ENCODE data around the gene SPACA9. TPM values are rescaled to one million over a fixed set of nuclear protein-coding genes. Genes with fewer than 3 reads are reported as not detected.

Gene SPACA9
- total and polyA plus RNA-seq, 10 donors = 1.1 to 5.6 (median 2.5) TPM

DNA sequence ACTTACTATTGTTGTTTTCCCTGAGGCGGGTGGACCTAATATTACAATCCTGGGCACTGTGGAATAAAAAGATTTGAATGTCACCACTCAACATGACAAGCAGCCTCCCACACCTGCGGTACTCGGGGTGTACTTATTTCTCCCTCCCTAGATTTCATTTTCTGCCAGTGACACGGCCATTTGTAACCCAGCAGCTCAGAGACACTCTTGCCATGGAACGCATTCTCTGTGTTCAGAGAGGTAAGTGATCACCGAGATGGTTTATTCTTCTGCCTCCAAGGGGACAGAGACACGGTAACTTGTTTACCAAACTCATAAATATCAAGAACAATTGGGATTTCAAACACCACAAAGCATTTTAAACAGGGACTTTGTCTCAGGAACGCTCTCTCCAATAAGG lies 11.8 kb upstream of the SPACA9 start:
- DNase-seq = no peak
- H3K4me1 ChIP-seq = no peaks in the 10 kb centered on the region
- H3K4me3 ChIP-seq = no peak overlapping the region
- 86 to 92% (median 89%) methylated on average over 8 of the region's 8 CpGs for WGBS, 5 donors
- no peak overlapping the region for H3K27ac ChIP-seq
- intact Hi-C loops (cut with DNase I; ENCODE audit: low total_unique reads) = no loop called here
- no peaks in the 10 kb centered on the region for H3K27me3 ChIP-seq (replicated peaks in 1 of 7)
- no peaks in the 10 kb centered on the region for H3K9me3 ChIP-seq
- H3K36me3 ChIP-seq = no peaks in the 10 kb centered on the region
- TF ChIP-seq POLR2AphosphoS5 (IDR thresholded peaks at IDR 0.05) (no peak), POLR2A (IDR thresholded peaks at IDR 0.05) (no peak)
- TF ChIP-seq, protein P1, sequence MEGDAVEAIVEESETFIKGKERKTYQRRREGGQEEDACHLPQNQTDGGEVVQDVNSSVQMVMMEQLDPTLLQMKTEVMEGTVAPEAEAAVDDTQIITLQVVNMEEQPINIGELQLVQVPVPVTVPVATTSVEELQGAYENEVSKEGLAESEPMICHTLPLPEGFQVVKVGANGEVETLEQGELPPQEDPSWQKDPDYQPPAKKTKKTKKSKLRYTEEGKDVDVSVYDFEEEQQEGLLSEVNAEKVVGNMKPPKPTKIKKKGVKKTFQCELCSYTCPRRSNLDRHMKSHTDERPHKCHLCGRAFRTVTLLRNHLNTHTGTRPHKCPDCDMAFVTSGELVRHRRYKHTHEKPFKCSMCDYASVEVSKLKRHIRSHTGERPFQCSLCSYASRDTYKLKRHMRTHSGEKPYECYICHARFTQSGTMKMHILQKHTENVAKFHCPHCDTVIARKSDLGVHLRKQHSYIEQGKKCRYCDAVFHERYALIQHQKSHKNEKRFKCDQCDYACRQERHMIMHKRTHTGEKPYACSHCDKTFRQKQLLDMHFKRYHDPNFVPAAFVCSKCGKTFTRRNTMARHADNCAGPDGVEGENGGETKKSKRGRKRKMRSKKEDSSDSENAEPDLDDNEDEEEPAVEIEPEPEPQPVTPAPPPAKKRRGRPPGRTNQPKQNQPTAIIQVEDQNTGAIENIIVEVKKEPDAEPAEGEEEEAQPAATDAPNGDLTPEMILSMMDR (IDR thresholded peaks at IDR 0.05 in 8 of 11, conservative IDR thresholded peaks at IDR 0.05 in 3 of 11) = no peak

DNA sequence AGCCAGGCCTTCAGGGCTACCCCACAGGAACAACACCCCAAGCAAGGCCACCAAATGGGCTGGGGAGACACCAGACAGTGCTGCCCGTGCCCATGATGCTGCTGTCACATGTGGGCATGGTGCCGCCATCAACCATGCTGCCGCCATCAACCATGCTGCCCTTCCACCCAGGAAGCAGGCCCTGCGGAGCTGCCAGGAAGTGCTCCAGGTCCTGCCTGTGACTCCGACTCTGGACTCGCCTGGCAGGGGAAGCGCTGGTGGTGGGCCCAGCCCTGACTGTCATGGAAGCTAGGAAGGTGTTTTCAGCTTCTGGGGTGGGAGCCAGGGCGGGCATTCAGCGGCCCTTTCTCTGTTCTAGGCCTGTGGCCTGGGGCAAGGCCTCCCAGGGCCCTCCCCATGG lies 9.4 kb upstream of the SPACA9 start:
- Histone ChIP-seq H3K27me3 (replicated peaks in 1 of 7) (no peaks in the 10 kb centered on the region), H3K36me3 (no peaks in the 10 kb centered on the region), H3K4me3 (no peak overlapping the region), H3K4me1 (no peaks in the 10 kb centered on the region), H3K27ac (no peak overlapping the region), H3K9me3 (no peaks in the 10 kb centered on the region)
- no peak for DNase-seq
- WGBS, 5 donors = 92 to 97% (median 94%) methylated on average over 8 to 9 of the region's 9 CpGs
- intact Hi-C loops (cut with DNase I; ENCODE audit: low total_unique reads) = no loop called here
- TF ChIP-seq, protein P1 (IDR thresholded peaks at IDR 0.05 in 8 of 11, conservative IDR thresholded peaks at IDR 0.05 in 3 of 11) = no peak
- no peak for TF ChIP-seq POLR2AphosphoS5 (IDR thresholded peaks at IDR 0.05)
- TF ChIP-seq POLR2A (IDR thresholded peaks at IDR 0.05) = no peak

DNA sequence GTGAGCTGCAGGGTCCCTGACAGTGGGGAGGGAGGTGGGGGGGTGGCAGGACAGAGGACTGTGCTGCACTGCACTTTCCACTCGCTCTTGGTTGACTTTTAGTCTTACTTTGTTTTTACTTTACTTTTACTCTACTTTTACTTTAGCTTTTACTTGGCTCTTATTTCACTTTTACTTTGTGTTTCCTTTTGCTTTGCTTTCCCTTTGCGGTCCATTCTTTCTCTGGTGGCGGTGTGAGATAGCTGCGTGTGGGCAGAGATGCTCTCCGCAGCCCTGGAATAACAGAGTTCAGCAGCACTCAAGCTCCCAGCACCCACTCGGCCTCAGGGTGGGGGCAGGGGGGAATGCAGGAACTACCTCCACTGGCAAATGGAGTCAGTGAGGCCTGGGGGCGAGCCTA lies 5.3 kb upstream of the SPACA9 start:
- TF ChIP-seq, protein P1 (IDR thresholded peaks at IDR 0.05 in 8 of 11, conservative IDR thresholded peaks at IDR 0.05 in 3 of 11) = no peak
- TF ChIP-seq POLR2A (IDR thresholded peaks at IDR 0.05) (no peak), POLR2AphosphoS5 (IDR thresholded peaks at IDR 0.05) (no peak)
- 65 to 77% (median 71%) methylated on average over 7 of the region's 7 CpGs for WGBS, 5 donors
- Histone ChIP-seq H3K36me3 (no peaks in the 10 kb centered on the region), H3K4me3 (no peak overlapping the region), H3K27me3 (replicated peaks in 1 of 7) (no peaks in the 10 kb centered on the region), H3K4me1 (peaks cover 0 to 13% (median 9%) of the 10 kb centered on the region in 6 donors), H3K9me3 (no peaks in the 10 kb centered on the region), H3K27ac (no peak overlapping the region)
- intact Hi-C loops (cut with DNase I; ENCODE audit: low total_unique reads) = no loop called here
- DNase-seq = no peak

DNA sequence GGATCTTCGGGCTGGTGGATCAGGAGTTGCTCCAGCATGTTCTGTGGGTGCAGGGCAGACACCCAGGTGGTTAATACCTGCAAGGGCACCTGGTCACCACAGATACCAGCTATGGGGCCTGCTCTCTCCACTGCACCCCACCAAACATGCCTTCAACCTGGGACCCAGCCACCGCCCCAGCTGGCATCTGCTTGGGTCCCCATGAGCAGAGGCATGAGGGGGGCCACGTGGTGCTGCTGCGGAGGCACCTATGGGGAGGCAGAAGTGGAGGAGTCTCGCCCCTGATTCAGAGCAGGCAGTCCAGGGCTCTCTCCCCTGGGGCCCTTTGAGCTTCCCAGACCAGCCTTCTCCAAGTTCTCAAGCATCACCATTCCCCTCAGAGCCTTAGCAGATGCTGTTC lies 3.5 kb upstream of the SPACA9 start:
- H3K27ac ChIP-seq = no peak overlapping the region
- H3K36me3 ChIP-seq = no peaks in the 10 kb centered on the region
- 78 to 93% (median 85%) methylated on average over 4 to 5 of the region's 5 CpGs for WGBS, 5 donors
- intact Hi-C loops (cut with DNase I; ENCODE audit: low total_unique reads) = no loop called here
- no peaks in the 10 kb centered on the region for H3K27me3 ChIP-seq (replicated peaks in 1 of 7)
- DNase-seq = no peak
- H3K4me1 ChIP-seq = peaks cover 0 to 26% (median 21%) of the 10 kb centered on the region in 6 donors
- TF ChIP-seq, protein P1 (IDR thresholded peaks at IDR 0.05 in 8 of 11, conservative IDR thresholded peaks at IDR 0.05 in 3 of 11) = no peak
- TF ChIP-seq POLR2A (IDR thresholded peaks at IDR 0.05) = no peak
- no peak for TF ChIP-seq POLR2AphosphoS5 (IDR thresholded peaks at IDR 0.05)
- no peaks in the 10 kb centered on the region for H3K9me3 ChIP-seq
- no peak overlapping the region for H3K4me3 ChIP-seq
